ENCODE measurements around the gene C2orf81.

GRCh38 chr2:74368499-74368898, 52.9 kb downstream of the C2orf81 start:
- TF ChIP-seq CTCF (IDR thresholded peaks at IDR 0.05) (no peak), POLR2A (IDR thresholded peaks at IDR 0.05) (no peak)

Data from prostate gland (tissue), 2 donors.